GM19238 (cell line): ENCODE results near the gene RASL12.
A peak's percentile ranks its signal among the peaks of the same experiment; 100 is the strongest.
"Not testable (repeated sequence)": the region's sequence is repeated elsewhere in the genome, so short reads cannot be mapped to it uniquely, and the experiment has no call there.

Experiments used
- DNase-seq: peaks from one replicate; pipeline ENCODE4 v3.0.0; 2011; ENCODE audit warnings: low spot score; ENCODE audit not compliant: insufficient read length

Gene RASL12

DNA sequence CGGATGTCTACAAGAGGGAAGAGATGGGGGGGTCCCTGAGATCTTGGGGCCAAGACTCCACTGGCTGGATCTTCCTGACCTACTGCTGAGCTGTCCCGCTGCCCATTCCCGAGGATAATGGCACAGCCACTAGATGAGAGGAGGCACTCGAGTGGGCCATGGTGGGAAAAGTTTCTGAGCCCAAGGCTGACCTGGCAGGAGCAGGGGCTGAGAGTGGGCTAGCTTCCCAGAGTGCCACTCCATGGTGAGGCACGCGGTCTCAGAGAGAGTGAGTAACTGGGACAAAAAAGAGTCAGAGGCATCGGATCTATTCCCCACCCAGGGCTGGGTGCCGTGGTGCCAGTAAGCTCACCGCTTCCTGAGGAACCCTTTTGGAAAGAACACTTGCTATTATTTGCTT lies 11.7 kb downstream of the RASL12 start:
- no peak for DNase-seq

GRCh38 chr15:65055201-65055870 lies 12.5 kb downstream of the RASL12 start:
- no peak for DNase-seq

- peak; percentile 68 for DNase-seq
These were observed 13.2 kb downstream of the RASL12 start for GRCh38 chr15:65054333-65055200.

DNA sequence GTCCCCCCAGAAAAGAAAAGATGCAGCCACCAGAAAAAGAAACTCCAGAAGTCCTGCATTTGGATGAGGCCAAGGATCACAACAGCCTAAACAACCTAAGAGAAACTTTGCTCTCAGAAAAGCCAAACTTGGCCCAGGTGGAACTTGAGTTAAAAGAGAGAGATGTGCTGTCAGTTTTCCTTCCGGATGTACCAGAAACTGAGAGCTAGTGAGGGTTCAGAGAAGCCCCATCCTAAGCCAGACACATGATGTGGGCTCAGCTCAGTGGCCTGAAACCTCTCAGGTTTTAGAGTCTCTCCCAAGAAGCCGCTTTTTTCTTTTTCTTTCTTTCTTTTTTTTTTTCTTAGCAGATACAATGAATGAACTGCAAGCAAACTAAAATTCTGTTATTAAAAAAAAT lies 14.8 kb downstream of the RASL12 start:
- no peak for DNase-seq

DNA sequence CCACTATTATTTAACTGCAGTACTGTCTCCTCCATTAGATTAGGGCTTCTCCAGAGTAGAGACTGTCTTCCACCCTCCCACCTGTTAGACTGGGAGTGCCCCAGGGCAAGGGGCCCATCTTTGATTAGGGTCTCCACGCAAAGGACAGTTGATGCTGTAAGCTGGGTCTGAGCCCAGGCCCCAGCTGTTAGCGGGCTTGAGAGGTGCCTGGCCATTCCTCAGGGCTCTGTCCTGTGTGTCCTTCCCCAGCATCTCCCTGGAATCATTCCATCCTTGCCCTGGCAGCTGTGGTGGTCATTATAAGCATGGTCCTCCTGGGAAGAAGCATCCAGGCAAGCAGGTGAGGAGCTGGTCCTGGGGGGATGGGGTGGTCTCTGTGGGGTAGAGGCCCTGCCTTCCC lies 16.5 kb downstream of the RASL12 start:
- no peak for DNase-seq

DNA sequence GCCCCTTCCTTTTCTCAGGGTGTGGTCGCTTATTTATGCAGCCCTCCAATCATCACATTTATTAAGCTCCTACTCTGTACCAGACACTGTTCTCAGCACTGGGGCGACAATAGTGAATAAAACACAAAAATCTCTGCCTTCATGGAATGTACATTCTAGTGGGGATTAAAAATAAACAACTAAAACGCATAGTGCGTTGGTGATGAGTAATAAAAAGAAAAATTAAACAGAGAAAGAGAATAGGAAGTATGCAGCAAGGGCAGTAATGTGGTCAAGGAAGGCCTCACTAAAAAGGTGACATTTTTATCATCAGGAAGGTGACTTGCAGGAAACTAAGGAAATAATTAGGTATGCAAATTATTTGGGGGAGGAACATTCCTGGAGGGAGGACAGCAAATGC lies 17.5 kb downstream of the RASL12 start:
- no peak for DNase-seq

- peak; percentile 95 for DNase-seq
These were observed 18.4 kb downstream of the RASL12 start for GRCh38 chr15:65049418-65049840.

- no peak for DNase-seq
These were observed 19.6 kb downstream of the RASL12 start for GRCh38 chr15:65048241-65048640.

- no peak for DNase-seq
These were observed 22.9 kb downstream of the RASL12 start, which contains the start of gene SLC51B for GRCh38 chr15:65044724-65045481. Gene SLC51B, plus strand, starts transcription at chr15:65045387. Its CDS starts 4,618 bp downstream, at chr15:65050005.

- not testable (repeated sequence) for DNase-seq
These were observed 23.6 kb downstream of the RASL12 start for GRCh38 chr15:65044218-65044617.

- DNase-seq = no peak
These were observed 24.9 kb downstream of the RASL12 start for GRCh38 chr15:65042776-65043327.

- DNase-seq = no peak
These were observed 26.0 kb downstream of the RASL12 start for GRCh38 chr15:65041787-65042186.

DNA sequence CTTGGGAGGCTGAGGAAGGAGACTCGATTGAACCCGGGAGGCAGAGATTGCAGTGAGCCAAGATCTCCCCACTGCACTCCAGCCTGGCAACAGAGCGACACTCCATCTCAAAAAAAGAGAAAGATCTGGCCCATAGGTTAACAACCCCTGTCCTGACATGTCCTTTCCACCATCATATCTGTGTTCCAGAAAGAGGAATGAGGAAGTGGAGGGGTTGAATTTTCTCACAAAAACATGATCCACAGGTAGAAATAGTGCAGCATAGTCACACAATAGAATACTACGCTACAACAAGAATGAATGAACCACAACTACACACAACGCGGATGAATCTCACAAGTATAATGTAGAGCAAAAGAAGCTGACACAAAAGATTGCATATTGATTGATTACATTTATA lies 27.3 kb downstream of the RASL12 start:
- no peak for DNase-seq

GRCh38 chr15:65038836-65039235 lies 29.0 kb downstream of the RASL12 start:
- no peak for DNase-seq

GRCh38 chr15:65038428-65038827 lies 29.4 kb downstream of the RASL12 start:
- DNase-seq = no peak

DNA sequence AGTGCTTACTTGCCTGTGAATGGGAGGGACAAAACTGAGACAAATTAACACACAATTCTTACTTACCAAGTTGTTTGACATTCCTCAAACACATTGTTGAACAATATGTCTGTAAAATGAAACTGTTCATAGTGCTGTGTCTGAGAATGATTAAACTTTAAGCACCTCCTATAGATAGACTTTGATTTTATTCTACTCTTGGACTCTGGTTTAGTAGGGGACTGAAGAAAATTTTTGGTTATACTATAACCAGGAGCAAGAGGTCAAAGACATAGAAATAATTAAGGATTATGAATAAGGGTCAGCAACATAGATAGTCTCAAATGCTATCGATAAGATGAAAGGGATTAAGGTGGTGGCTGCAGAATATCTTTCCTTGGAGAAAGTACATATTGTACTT lies 30.5 kb downstream of the RASL12 start:
- DNase-seq = no peak

DNA sequence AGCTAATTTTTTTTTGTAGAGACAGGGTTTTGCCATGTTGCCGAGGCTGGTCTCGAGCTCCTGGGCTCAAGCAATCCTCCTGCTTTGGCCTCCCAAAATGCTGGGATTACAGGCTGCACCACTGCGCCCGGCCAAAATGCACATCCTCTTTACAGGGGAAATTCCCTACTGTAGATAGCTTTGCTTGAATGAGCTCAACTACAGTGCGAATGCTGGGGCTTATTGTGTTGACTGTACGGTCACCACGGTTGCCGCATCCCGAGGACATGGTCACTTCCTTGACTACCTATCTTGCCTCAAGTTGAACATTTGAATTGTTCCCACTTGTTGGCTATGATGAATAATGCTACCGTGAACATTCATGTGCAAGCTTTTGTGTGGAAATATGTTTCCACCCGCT lies 33.1 kb downstream of the RASL12 start:
- no peak for DNase-seq

- no peak for DNase-seq
These were observed 34.0 kb downstream of the RASL12 start for GRCh38 chr15:65033659-65034269.

GRCh38 chr15:65032801-65033537 lies 34.8 kb downstream of the RASL12 start:
- DNase-seq = no peak

DNA sequence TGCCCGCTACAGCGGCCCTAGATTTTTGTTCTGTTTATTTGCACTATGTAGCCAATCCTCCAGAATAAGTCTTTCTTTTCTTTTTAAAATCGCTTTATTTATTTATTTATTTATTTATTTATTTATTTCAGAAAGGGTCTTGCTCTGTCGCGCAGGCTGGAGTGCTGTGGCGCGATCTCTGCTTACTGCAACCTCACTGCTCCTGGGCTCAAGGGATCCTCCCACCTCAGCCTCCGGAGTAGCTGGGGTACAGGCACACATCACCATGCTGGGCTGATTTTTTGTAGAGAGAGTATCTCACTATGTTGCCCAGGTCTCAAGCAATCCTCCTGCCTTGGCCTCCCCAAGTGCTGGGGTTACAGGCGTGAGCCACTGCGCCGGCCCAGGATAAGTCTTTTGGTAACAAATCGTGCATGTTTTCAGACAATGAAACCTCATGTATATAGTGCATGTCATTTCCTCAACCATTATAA lies 38.0 kb downstream of the RASL12 start:
- DNase-seq = no peak
